IPS DF 6.9 (cell line): ENCODE results near the gene MEF2D.

Experiments used
- DNase-seq: peaks from one replicate; pipeline ENCODE4 v3.0.0-alpha.2; 2013; ENCODE audit warnings: low read depth, low spot score
- H3K27ac ChIP-seq: one replicate; pipeline ENCODE4 v1.5.1; 2013; ENCODE audit warnings: low read length, control low read depth
- H3K27me3 ChIP-seq: 2 replicates; pipeline ENCODE4 v1.6.1; 2013; ENCODE audit warnings: mild to moderate bottlenecking, low read length; ENCODE audit not compliant: control insufficient read depth, insufficient read depth
- H3K36me3 ChIP-seq: 2 replicates; pipeline ENCODE4 v1.6.1; 2013; ENCODE audit warnings: low read length; ENCODE audit not compliant: control insufficient read depth, insufficient read depth
- H3K4me1 ChIP-seq: 2 replicates; pipeline ENCODE4 v1.6.1; 2013; ENCODE audit warnings: low read length; ENCODE audit not compliant: control insufficient read depth, insufficient read depth
- H3K4me3 ChIP-seq: 2 replicates; pipeline ENCODE4 v1.5.1; 2013; ENCODE audit warnings: mild to moderate bottlenecking, low read length
- H3K9me3 ChIP-seq: 2 replicates; pipeline ENCODE4 v1.6.1; 2013; ENCODE audit warnings: low read length, inconsistent platforms; ENCODE audit not compliant: control insufficient read depth, insufficient read depth
- WGBS: extraction: QIAGEN DNeasy Blood & Tissue Kit; methylation state at CpG from one replicate; pipeline ENCODE4 v1.1.7; 2013; ENCODE audit warnings: mixed read lengths, missing lambda C conversion rate; ENCODE audit not compliant: insufficient read length, insufficient coverage; 5-methylcytosine and 5-hydroxymethylcytosine counted together

The MEF2D gene

GRCh38 chr1:156443286-156443685, 57.3 kb downstream of the MEF2D start:
- H3K4me1 ChIP-seq, result peaks cover 4% of the 10 kb centered on the region; the same call in 1 of the 2 replicates
- no peaks in the 10 kb centered on the region for H3K9me3 ChIP-seq
- DNase-seq, result no peak
- no CpG with 5 or more reads among the region's 6 CpGs for WGBS
- no peak overlapping the region for H3K27ac ChIP-seq
- no peaks in the 10 kb centered on the region for H3K36me3 ChIP-seq
- no peak overlapping the region for H3K4me3 ChIP-seq
- peaks cover 41% of the 10 kb centered on the region for H3K27me3 ChIP-seq

GRCh38 chr1:156440654-156441437, 59.7 kb downstream of the MEF2D start:
- Histone ChIP-seq H3K27ac (no peak overlapping the region), H3K4me1 (peaks cover 6% of the 10 kb centered on the region), H3K9me3 (no peaks in the 10 kb centered on the region), H3K4me3 (no peak overlapping the region), H3K36me3 (no peaks in the 10 kb centered on the region), H3K27me3 (peaks cover 63% of the 10 kb centered on the region)
- WGBS, result no CpG with 5 or more reads among the region's 9 CpGs
- no peak for DNase-seq

DNA sequence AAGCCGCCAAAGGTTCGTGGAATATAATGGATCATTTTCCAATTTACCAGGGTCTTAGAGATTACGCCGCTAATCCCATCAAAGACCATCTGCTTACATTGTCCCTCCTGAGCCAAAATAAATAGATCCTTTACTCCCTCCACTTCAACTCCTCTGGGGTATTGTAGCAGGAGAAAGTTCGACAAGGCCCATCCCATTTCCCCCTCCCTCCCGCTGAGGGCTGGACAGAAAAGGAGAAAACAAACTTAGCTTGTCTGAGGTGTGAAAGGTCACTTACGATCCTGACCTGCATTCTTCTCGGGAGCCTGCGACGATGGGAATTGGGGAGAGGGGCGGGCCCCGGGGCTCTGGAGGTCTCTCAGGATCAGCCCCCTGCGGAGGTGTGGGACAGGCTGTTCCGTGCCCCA, 60.8 kb downstream of the MEF2D start:
- no peak for DNase-seq
- H3K36me3 ChIP-seq, result no peaks in the 10 kb centered on the region
- peaks cover 74% of the 10 kb centered on the region for H3K27me3 ChIP-seq
- no CpG with 5 or more reads among the region's 14 CpGs for WGBS
- no peak overlapping the region for H3K4me3 ChIP-seq
- H3K27ac ChIP-seq, result no peak overlapping the region
- no peaks in the 10 kb centered on the region for H3K9me3 ChIP-seq
- H3K4me1 ChIP-seq, result peaks cover 6% of the 10 kb centered on the region

- WGBS, result no CpG with 5 or more reads among the region's 11 CpGs
- no peak overlapping the region for H3K27ac ChIP-seq
- H3K4me1 ChIP-seq, result peaks cover 6% of the 10 kb centered on the region
- H3K27me3 ChIP-seq, result peaks cover 80% of the 10 kb centered on the region
- no peak for DNase-seq
- H3K9me3 ChIP-seq, result no peaks in the 10 kb centered on the region
- H3K4me3 ChIP-seq, result no peak overlapping the region
- no peaks in the 10 kb centered on the region for H3K36me3 ChIP-seq
These were observed 61.4 kb downstream of the MEF2D start for GRCh38 chr1:156439036-156439776.

DNA sequence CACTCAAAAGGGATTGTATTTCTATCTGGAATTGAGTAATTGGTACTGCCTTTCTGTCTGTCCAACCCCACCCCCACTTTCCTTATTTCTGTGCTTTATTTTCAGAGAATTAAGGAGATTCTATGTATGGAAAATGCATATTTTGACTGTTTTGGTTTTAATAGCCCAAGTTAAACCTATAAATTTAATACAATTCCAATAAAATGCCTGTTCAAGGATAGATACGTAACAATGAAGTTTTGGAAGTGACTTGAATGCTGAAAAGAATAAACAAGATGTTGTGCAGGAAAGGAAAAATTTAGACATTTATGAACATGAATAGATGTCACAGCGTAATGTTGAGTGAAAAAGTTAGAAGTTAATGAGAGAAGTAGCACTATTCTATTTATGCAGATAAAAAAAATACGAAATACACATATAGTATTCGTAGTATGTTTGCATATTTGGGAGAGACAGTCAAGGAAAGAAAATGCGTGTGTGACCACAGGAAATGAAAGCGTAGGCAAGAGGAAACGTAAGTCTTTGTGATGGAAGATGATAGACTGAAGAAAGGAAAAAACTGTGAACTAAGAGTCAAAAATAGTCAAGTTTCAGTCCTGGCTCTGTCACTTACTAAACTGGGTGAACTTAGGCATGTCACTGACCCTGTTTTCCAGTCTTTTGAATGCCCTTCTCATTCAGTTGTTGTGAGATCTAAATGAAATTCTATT, 62.1 kb downstream of the MEF2D start:
- WGBS, result 100% methylated on average over 1 of the region's 7 CpGs
- Histone ChIP-seq H3K27ac (no peak overlapping the region), H3K27me3 (peaks cover 84% of the 10 kb centered on the region)

GRCh38 chr1:156437037-156437867, 63.3 kb downstream of the MEF2D start:
- DNase-seq, result no peak
- no peak overlapping the region for H3K4me3 ChIP-seq
- H3K27me3 ChIP-seq, result peaks cover 87% of the 10 kb centered on the region
- no peak overlapping the region for H3K27ac ChIP-seq
- no CpG with 5 or more reads among the region's 19 CpGs for WGBS
- peaks cover 8% of the 10 kb centered on the region for H3K4me1 ChIP-seq
- H3K36me3 ChIP-seq, result no peaks in the 10 kb centered on the region
- no peaks in the 10 kb centered on the region for H3K9me3 ChIP-seq

More for the DNA sequence above, 62.1 kb downstream of the MEF2D start:
- Histone ChIP-seq H3K36me3 (no peaks in the 10 kb centered on the region), H3K9me3 (no peaks in the 10 kb centered on the region), H3K4me3 (no peak overlapping the region), H3K4me1 (peaks cover 6% of the 10 kb centered on the region)
- DNase-seq, result no peak

DNA sequence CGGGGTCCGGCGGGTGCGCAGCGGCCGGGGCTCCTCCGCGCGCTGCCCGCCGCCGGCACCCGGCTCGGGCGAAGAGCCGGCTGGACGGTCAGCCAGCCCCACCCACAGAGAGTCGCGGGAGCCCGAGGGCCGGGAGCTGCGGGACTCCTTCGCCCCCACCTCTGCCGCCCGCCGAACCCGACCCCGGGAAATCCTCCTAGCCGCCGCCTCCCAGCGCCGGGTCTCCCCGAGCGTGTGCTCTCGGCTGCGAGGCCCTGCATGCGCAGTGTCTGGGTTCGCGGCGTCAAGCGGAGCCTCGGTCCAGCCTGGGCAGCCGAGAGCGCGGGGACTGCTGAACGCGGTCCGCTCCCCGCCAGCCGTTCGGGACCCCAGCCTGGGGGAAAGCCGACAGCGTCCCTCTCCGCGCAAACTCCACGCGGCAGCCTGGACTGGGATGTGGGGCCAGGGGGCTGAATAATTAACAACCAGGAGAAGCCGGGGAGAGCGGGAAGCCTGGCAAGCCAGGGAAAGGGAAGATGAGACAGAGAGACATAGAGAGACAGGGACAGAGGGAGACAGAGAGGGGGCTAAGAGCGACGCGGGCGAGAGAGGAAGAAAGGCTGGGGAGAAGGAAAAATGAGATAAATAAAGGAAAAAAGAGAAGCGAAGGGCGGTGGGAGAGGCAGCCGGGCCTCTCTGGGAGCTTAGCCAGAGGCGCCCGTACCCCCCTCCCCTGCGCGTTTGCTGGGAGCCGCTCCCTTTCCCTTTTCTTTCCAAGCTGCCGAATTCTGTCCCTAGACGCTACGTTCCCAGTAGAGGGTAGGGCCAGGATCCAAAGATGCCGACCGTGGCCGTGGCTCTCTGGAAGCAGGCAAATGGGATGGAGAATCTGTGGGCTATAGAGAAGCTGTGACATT, 64.2 kb downstream of the MEF2D start:
- Histone ChIP-seq H3K9me3 (no peaks in the 10 kb centered on the region), H3K4me3 (no peak overlapping the region; the same call in 1 of the 2 replicates), H3K4me1 (peaks cover 9% of the 10 kb centered on the region), H3K36me3 (no peaks in the 10 kb centered on the region), H3K27ac (no peak overlapping the region), H3K27me3 (peaks cover 85% of the 10 kb centered on the region)
- WGBS, result no CpG with 5 or more reads among the region's 77 CpGs
- DNase-seq, result no peak

GRCh38 chr1:156435545-156436140, 64.9 kb downstream of the MEF2D start:
- H3K9me3 ChIP-seq, result no peaks in the 10 kb centered on the region
- peaks cover 10% of the 10 kb centered on the region for H3K4me1 ChIP-seq
- no peak overlapping the region for H3K27ac ChIP-seq
- DNase-seq, result no peak
- H3K36me3 ChIP-seq, result no peaks in the 10 kb centered on the region
- H3K4me3 ChIP-seq, result no peak overlapping the region
- WGBS, result no CpG with 5 or more reads among the region's 59 CpGs
- H3K27me3 ChIP-seq, result peaks cover 83% of the 10 kb centered on the region

- Histone ChIP-seq H3K9me3 (no peaks in the 10 kb centered on the region), H3K4me3 (no peak overlapping the region), H3K27me3 (peaks cover 82% of the 10 kb centered on the region), H3K36me3 (no peaks in the 10 kb centered on the region), H3K27ac (no peak overlapping the region), H3K4me1 (peaks cover 13% of the 10 kb centered on the region)
- WGBS, result no CpG with 5 or more reads among the region's 20 CpGs
- DNase-seq, result no peak
These were observed 65.5 kb downstream of the MEF2D start for GRCh38 chr1:156434989-156435544.
